HUES48 (cell line): ENCODE data around the gene JUP.
"Not testable (repeated sequence)": the region's sequence is repeated elsewhere in the genome, so short reads cannot be mapped to it uniquely, and the experiment has no call there.

Source experiments
- H3K27ac ChIP-seq: one replicate; pipeline ENCODE4 v1.7.0; 2013; ENCODE audit warnings: low read depth, low read length, inconsistent platforms
- H3K27me3 ChIP-seq: 2 replicates; pipeline ENCODE4 v1.6.1; 2013; ENCODE audit warnings: mild to moderate bottlenecking, low read length; ENCODE audit not compliant: control insufficient read depth, insufficient read depth
- H3K36me3 ChIP-seq: 2 replicates; pipeline ENCODE4 v1.6.1; 2013; ENCODE audit warnings: low read length; ENCODE audit not compliant: control insufficient read depth, insufficient read depth
- H3K4me1 ChIP-seq: 2 replicates; pipeline ENCODE4 v1.6.1; 2013; ENCODE audit warnings: mild to moderate bottlenecking, low read length; ENCODE audit not compliant: control insufficient read depth, insufficient read depth
- H3K4me3 ChIP-seq: 2 replicates; pipeline ENCODE4 v1.5.1; 2013; ENCODE audit warnings: mild to moderate bottlenecking, low read depth, low read length
- H3K9ac ChIP-seq: 2 replicates; pipeline ENCODE4 v1.6.1; 2013; ENCODE audit warnings: mild to moderate bottlenecking, low read depth, low read length, moderate library complexity
- H3K9me3 ChIP-seq: 2 replicates; pipeline ENCODE4 v1.6.1; 2013; ENCODE audit warnings: low read length; ENCODE audit not compliant: control insufficient read depth, insufficient read depth

Gene JUP

DNA sequence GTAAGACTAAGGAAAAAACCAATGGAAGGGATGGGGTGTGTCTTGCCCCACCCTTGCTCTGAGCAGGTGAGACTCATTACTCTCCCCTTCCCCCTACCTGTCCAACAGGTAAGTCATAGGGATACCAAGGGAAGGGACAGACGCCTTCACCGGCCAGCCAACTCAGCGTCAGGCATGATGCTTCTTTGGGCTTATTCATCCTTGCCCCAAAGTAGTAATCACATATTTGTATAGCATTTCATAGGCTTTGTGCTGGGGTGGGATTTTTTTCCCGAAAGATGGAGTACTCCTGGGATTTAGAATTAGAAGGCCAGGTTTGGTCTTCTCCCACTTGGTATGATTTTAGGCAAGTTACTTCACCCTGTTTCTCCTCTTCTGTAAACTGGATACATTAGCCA lies 509 bp upstream of the JUP start:
- no peaks in the 10 kb centered on the region for H3K9me3 ChIP-seq
- H3K9ac ChIP-seq = no peak overlapping the region
- H3K27ac ChIP-seq = no peak overlapping the region
- 0 out of 2 replicates have a peak overlapping the region, but pooled peaks have one; percentile 2 for H3K4me3 ChIP-seq
- H3K27me3 ChIP-seq = no peaks in the 10 kb centered on the region
- no peaks in the 10 kb centered on the region for H3K36me3 ChIP-seq
- peaks cover 21% of the 10 kb centered on the region for H3K4me1 ChIP-seq

DNA sequence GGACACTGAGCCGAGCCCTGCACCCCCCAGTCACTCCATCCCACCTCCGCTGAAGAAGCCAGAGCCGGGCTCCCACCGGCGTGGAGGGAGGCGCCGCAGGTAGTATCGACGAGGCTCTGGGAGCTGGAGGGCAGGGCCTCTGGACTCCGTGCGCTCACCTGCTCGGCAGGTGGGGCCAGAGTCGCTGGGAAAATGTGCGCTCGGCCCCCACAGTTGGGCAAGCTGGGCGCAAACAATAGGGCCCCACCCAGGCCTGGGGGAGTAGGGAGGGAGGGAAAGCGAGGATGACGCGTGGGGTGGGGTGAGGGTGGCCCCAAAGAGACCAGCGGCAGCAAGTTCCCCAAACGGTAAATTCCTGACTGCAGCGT lies 668 bp downstream of the JUP start:
- peak overlapping the region; percentile 96 for H3K27ac ChIP-seq
- H3K4me3 ChIP-seq = peak overlapping the region; percentile 73
- H3K36me3 ChIP-seq = no peaks in the 10 kb centered on the region
- peak overlapping the region; percentile 74 for H3K9ac ChIP-seq
- H3K27me3 ChIP-seq = no peaks in the 10 kb centered on the region
- peaks cover 21% of the 10 kb centered on the region for H3K4me1 ChIP-seq
- no peaks in the 10 kb centered on the region for H3K9me3 ChIP-seq

DNA sequence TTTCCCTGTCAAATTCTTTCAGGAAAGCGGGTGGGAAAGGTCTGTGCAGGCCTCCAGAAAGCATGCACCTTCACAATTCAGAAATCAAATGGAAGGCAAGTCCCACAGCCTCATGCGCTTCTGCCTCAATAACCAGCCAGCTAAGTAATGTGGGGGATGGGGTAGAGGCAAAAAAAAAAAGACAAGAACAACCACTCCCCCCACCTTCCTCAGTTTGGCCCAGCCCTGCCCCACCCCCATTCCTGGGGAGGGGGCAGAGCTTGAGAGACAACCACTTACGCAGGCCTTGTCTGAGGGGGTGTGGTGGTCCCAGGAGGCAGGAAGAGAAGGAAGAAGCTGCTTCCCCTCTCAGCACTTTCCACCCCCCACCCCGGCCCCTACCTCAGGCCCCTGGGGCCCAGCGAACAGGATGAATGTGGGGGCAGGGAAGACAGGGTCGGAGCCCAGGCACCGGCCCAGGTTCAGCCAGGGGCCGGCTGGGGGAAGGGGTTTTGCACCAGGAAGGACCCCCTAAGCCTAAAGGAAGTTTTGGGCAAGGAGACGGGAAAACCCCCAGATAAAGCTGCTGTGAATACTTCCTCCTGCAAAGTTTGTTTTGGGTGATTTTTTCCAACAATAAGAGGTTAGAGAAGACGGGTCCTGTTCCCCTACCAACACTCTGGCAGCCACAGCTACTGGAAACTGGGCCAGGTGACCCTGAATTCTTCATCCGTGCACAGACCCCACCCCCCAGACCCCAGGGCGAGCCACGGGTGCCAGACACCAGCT lies 1.2 kb downstream of the JUP start:
- H3K9ac ChIP-seq = peak overlapping the region; percentile 74
- no peaks in the 10 kb centered on the region for H3K27me3 ChIP-seq
- H3K36me3 ChIP-seq = no peaks in the 10 kb centered on the region
- H3K4me3 ChIP-seq = peak overlapping the region; percentile 73
- H3K9me3 ChIP-seq = no peaks in the 10 kb centered on the region
- peaks cover 21% of the 10 kb centered on the region for H3K4me1 ChIP-seq
- peak overlapping the region; percentile 96 for H3K27ac ChIP-seq

DNA sequence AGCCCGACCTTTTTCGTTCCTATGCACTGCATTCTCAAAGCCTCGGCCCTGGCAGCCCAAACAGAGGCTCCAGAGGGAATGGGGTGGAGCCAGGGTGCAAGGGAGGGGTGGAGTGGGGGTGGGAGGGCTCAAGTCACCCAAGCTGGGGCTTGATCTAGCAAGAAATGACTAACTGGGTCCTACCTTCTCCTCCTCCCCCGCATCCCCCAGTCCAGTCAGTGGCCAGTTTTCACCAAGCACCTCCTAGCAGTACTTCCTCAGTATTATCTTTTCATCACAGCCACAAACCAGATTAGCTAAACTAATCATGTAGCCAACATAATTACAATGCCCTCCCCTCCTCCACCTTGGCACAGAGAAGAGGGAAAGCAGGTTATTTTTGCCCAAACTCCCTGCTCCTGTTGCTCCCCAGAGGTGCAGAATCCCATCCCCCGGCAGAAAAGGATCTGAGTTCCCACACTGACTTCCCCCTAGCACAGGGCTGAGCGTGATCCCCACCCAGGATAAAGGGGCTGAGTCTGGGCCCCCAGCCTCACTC lies 2.2 kb downstream of the JUP start:
- H3K9ac ChIP-seq = peak overlapping the region; percentile 58; the same call in 1 of the 2 replicates

DNA sequence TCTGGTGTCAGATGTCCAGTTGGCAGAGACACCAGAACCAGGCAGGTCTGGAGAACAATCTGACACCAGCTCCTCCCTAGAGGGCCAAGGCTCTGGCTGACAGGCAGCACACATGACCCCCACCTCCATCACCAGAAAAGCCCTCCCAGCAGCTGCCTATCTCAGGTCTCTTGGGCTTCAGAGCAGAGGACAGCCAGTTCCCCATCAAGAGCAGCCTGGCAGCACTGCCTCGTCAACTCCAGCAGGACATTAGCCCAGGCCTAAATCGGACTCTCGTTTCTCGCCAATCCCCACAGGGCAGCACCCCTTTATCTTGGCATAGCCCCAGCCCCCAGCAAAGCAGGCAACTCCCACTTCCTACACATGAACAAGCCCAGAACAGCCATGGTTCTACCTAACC lies 4.4 kb downstream of the JUP start:
- peaks cover 23% of the 10 kb centered on the region for H3K4me1 ChIP-seq
- no peaks in the 10 kb centered on the region for H3K36me3 ChIP-seq
- H3K27ac ChIP-seq = no peak overlapping the region
- H3K27me3 ChIP-seq = no peaks in the 10 kb centered on the region
- no peaks in the 10 kb centered on the region for H3K9me3 ChIP-seq
- H3K9ac ChIP-seq = no peak overlapping the region
- no peak overlapping the region for H3K4me3 ChIP-seq

More for the DNA sequence above, 2.2 kb downstream of the JUP start:
- no peaks in the 10 kb centered on the region for H3K9me3 ChIP-seq
- peak overlapping the region; percentile 73 for H3K4me3 ChIP-seq
- peaks cover 21% of the 10 kb centered on the region for H3K4me1 ChIP-seq
- peak overlapping the region; percentile 96 for H3K27ac ChIP-seq
- no peaks in the 10 kb centered on the region for H3K27me3 ChIP-seq
- H3K36me3 ChIP-seq = no peaks in the 10 kb centered on the region

DNA sequence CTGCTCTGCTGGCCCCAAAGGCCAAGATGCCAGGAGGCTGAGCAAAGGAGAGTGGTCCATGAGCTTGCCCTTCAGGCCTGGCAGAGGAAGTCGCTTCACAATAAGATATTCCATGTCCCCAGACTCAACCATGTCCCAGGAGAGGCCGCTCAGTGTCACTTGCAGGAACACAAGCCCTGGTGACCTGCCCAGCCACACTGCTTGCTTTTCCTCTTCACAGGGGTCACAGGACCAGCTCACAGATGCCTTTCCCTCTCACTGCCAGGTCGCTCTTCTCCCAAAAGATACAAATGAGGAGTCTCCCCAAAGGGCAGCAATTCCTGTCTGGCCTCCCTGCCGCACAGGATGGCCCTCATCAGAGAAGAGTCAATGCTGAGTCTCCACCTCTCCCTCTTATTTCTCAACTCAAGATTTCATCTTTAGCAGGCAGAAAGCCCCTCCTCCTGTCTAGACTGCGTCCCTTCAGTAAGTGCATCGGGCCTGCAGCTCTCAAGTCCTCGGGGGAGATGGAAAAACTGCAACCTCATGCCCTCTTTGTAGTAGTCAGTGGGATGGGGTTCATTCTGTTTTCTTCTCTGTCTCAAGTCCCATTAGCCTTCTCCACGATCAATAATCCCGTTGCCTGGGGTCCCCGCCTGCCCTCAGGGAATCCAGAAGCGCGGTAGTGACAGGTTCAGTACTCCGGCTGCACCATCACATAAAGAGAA lies 5.0 kb downstream of the JUP start:
- H3K36me3 ChIP-seq = no peaks in the 10 kb centered on the region
- no peak overlapping the region for H3K4me3 ChIP-seq
- H3K9ac ChIP-seq = no peak overlapping the region
- H3K27me3 ChIP-seq = no peaks in the 10 kb centered on the region
- no peaks in the 10 kb centered on the region for H3K9me3 ChIP-seq
- no peak overlapping the region for H3K27ac ChIP-seq
- peaks cover 21% of the 10 kb centered on the region for H3K4me1 ChIP-seq

DNA sequence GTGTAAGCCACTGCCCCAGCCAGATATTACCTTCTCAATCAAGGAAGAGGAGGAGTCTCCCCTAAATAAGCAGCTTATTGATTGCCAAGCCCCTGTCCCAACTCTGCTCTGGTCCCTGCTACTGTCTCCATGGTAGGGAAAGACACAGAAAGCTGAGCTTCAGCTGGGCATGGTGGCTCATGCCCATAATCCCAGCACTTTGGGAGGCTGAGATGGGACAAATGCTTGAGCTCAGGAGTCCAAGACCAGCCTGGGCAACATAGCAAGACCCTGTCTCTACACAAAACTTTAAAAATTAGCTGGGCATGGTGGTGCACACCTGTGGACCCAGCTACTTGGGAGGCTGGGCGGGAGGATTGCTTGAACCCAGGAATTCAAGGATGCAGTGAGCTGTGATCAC lies 6.6 kb downstream of the JUP start:
- no peaks in the 10 kb centered on the region for H3K27me3 ChIP-seq
- no peaks in the 10 kb centered on the region for H3K9me3 ChIP-seq
- H3K4me3 ChIP-seq = no peak overlapping the region
- H3K27ac ChIP-seq = no peak overlapping the region
- H3K9ac ChIP-seq = no peak overlapping the region
- H3K4me1 ChIP-seq = peaks cover 32% of the 10 kb centered on the region
- no peaks in the 10 kb centered on the region for H3K36me3 ChIP-seq

DNA sequence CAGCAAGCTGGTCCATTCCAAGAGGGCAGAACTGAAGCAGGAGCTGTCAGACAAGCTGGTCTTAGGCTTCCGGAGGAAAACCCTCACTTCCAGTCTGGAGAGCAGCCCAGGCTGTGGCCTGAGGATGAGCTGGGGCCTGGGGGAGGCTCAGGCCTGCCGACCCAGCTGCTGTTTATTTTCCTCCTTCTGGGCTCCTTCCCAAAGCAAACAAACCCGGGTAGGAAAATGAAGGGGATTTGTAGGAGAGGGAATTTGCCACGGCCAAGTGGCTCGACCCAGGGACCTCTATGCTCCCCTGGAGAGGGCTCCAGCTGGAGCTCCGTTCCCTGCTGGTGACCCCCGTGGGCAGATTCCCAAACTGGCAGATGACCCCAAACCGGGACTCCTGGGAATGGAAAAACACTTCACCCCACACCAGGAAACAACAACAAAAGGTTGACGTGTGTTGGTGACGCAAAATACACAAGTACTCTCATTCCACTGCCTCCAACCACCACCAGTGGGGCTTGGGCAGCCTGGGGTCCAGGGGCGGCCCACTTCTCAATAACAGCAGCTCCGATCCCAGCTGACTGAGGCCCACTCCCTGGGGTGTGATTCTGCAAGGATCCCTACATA lies 8.8 kb downstream of the JUP start:
- Histone ChIP-seq H3K27ac (peak overlapping the region; percentile 71), H3K4me1 (peaks cover 29% of the 10 kb centered on the region), H3K4me3 (no peak overlapping the region), H3K9me3 (no peaks in the 10 kb centered on the region), H3K36me3 (no peaks in the 10 kb centered on the region), H3K9ac (no peak overlapping the region), H3K27me3 (no peaks in the 10 kb centered on the region)

DNA sequence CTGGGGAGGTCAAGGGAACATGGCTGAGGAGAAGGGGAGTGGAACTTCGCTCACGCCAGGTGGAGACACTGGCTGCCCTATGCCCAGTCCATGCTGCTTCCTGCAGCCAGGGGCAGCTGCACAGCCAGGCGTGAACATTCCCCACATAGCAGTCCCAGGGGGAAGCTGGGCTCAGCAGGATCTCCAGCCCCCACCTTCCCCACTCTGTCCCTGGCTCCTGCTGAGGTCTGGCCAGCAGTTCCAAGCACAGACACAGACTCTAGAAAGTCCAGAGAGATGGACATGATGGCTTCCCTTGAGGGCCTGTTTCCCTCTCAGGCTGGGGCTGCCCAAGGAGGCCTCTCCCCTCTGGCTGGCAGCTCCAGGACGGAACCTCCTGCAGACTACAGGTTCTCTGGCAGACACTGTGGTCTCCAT lies 9.3 kb downstream of the JUP start:
- Histone ChIP-seq H3K36me3 (no peaks in the 10 kb centered on the region), H3K27me3 (no peaks in the 10 kb centered on the region), H3K4me1 (peaks cover 30% of the 10 kb centered on the region), H3K27ac (peak overlapping the region; percentile 71), H3K9ac (no peak overlapping the region), H3K9me3 (no peaks in the 10 kb centered on the region), H3K4me3 (no peak overlapping the region)

DNA sequence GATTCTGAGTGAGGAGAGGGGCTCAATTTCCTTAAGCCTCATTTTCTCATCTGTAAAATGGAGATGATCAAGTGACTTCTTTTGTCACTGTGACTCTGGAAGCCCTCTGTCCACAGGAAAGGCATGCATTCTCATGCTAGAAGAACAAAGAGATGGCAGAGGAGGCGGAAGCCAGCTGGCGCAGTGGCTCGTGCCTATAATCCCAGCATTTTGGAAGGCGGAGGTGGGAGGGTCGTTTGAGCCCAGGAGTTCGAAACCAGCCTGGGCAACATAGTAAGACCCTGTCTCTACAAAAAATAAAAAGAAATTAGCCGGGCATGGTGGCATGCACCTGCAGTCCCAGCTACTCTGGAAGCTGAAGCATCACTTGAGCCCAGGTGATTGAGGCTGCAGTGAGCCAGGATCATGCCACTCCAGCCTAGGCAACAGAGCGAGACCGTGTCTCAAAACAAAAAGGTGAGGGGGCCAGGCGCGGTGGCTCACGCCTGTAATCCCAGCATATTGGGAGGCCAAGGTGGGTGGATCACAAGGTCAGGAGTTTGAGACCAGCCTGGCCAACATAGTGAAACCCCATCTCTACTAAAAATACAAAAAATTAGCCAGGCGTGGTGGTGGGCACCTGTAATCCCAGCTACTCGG lies 10.1 kb downstream of the JUP start:
- H3K36me3 ChIP-seq, H3K27me3 ChIP-seq, H3K9me3 ChIP-seq, H3K4me3 ChIP-seq, H3K9ac ChIP-seq: not testable (repeated sequence)
- Histone ChIP-seq H3K27ac (peak overlapping the region; percentile 79), H3K4me1 (peaks cover 33% of the 10 kb centered on the region)
